H1 (cell line): ENCODE measurements around the gene PAX5. TPM values are rescaled to one million over a fixed set of nuclear protein-coding genes. Genes with fewer than 3 reads are reported as not detected.
A peak's percentile ranks its signal among the peaks of the same experiment; 100 is the strongest.

Experiments used
- CTCF ChIA-PET: fragments of 300-600 bp; sonication (Branson Sonifier 250); formaldehyde crosslinking; loops from one replicate; lab custom pipeline; 2021; ENCODE audit not compliant: partially characterized antibody; lab: Charles Lee
- POLR2A ChIA-PET: fragments of 300-600 bp; sonication (Branson Sonifier 250); formaldehyde crosslinking; loops from one replicate; lab custom pipeline; 2021; ENCODE audit warnings: inconsistent platforms; ENCODE audit not compliant: partially characterized antibody; lab: Charles Lee
- DNase-seq, 2 experiments: peaks; one replicate each; pipeline versions ENCODE4 v3.0.0 to v3.0.0-alpha.2; 2010 to 2022; ENCODE audit warnings: low spot score in 2 of 2, low read depth in 1 of 2, mixed read lengths in 1 of 2
- FAIRE-seq: peaks from 2 replicates; lab custom pipeline; 2011; peaks lifted over from hg19 to GRCh38; lab: Jason Lieb, UNC
- H2AFZ ChIP-seq: 2 replicates; pipeline ENCODE4 v1.8.1; 2012; ENCODE audit warnings: low read length, inconsistent platforms
- H2AK5ac ChIP-seq: 2 replicates; pipeline ENCODE4 v1.6.1; 2013; ENCODE audit warnings: low read depth, low read length
- H2BK120ac ChIP-seq: replicated peaks from 2 replicates; pipeline ENCODE3; 2013; ENCODE audit warnings: low read depth, low read length, inconsistent platforms
- H2BK12ac ChIP-seq: 2 replicates; pipeline ENCODE4 v1.6.1; 2013; ENCODE audit warnings: low read depth, low read length
- H2BK15ac ChIP-seq: 2 replicates; pipeline ENCODE4 v1.6.1; 2013; ENCODE audit warnings: low read length
- H2BK20ac ChIP-seq: 2 replicates; pipeline ENCODE4 v1.6.1; 2013; ENCODE audit warnings: low read length
- H2BK5ac ChIP-seq: 2 replicates; pipeline ENCODE4 v1.6.1; 2013; ENCODE audit warnings: low read depth, low read length
- H3K14ac ChIP-seq: 2 replicates; pipeline ENCODE4 v1.6.1; 2013; ENCODE audit warnings: inconsistent platforms; ENCODE audit not compliant: insufficient read length
- H3K18ac ChIP-seq: 2 replicates; pipeline ENCODE4 v1.6.1; 2013; ENCODE audit warnings: low read length; ENCODE audit errors: extremely low read depth
- H3K23ac ChIP-seq: 2 replicates; pipeline ENCODE4 v1.6.1; 2013; ENCODE audit warnings: inconsistent platforms; ENCODE audit not compliant: insufficient read length
- H3K23me2 ChIP-seq: 2 replicates; pipeline ENCODE4 v1.6.1; 2013; ENCODE audit warnings: low read depth, low read length
- H3K27ac ChIP-seq: 2 replicates; pipeline ENCODE4 v1.6.1; 2011; ENCODE audit warnings: low read depth, low read length, inconsistent platforms
- H3K27me3 ChIP-seq, 4 experiments: replicated peaks in 1 of 4; 1 replicate in 1 of 4; 2 replicates in 3 of 4; pipeline versions ENCODE4 v1.6.1 to v1.8.1; 2011 to 2013; ENCODE audit warnings: low read length in 3 of 4, mild to moderate bottlenecking in 3 of 4, inconsistent platforms in 2 of 4, mixed read lengths in 2 of 4, moderate library complexity in 1 of 4; ENCODE audit not compliant: control insufficient read depth in 3 of 4, insufficient read depth in 3 of 4; ENCODE audit errors: extremely low read depth in 1 of 4
- H3K36me3 ChIP-seq, 4 experiments: 2 replicates each; pipeline versions ENCODE4 v1.6.1 to v1.8.1; 2011 to 2013; ENCODE audit warnings: mild to moderate bottlenecking in 4 of 4, low read length in 3 of 4, moderate library complexity in 2 of 4, control low read depth in 1 of 4, inconsistent platforms in 1 of 4; ENCODE audit not compliant: insufficient read depth in 4 of 4, control insufficient read depth in 2 of 4
- H3K4ac ChIP-seq: replicated peaks from 2 replicates; pipeline ENCODE3; 2013; ENCODE audit warnings: low read length, low read depth, mixed read lengths, inconsistent platforms; ENCODE audit not compliant: insufficient read length
- H3K4me1 ChIP-seq, 4 experiments: replicated peaks in 1 of 4; 1 replicate in 1 of 4; 2 replicates in 3 of 4; pipeline versions ENCODE4 v1.6.1 to v1.8.1; 2011 to 2013; ENCODE audit warnings: low read length in 3 of 4, inconsistent platforms in 2 of 4, mixed read lengths in 1 of 4; ENCODE audit not compliant: insufficient read depth in 4 of 4, control insufficient read depth in 3 of 4
- H3K4me2 ChIP-seq, 2 experiments: 2 replicates each; pipeline versions ENCODE4 v1.6.1 to v1.8.1; 2011 to 2013; ENCODE audit warnings: low read depth in 2 of 2, low read length in 2 of 2, control low read depth in 1 of 2, inconsistent platforms in 1 of 2, mild to moderate bottlenecking in 1 of 2; ENCODE audit not compliant: insufficient read depth in 1 of 2
- H3K4me3 ChIP-seq, 4 experiments: fragments of 200-600, 300-600 bp in 1 of 4; sonication (generic), shearing (Covaris generic), sonication (Bioruptor Twin) in 1 of 4; 2 replicates each; pipeline versions ENCODE4 v1.5.1 to v1.8.1; 2011 to 2016; ENCODE audit warnings: low read length in 4 of 4, low read depth in 3 of 4, control low read depth in 2 of 4, inconsistent platforms in 2 of 4, mild to moderate bottlenecking in 2 of 4, mixed read lengths in 1 of 4, moderate library complexity in 1 of 4; ENCODE audit not compliant: insufficient read depth in 2 of 4; ENCODE audit errors: extremely low read depth in 1 of 4
- H3K56ac ChIP-seq: replicated peaks from 2 replicates; pipeline ENCODE3; 2013; ENCODE audit warnings: low read depth, mild to moderate bottlenecking, mixed read lengths, low read length, inconsistent platforms; ENCODE audit not compliant: insufficient read length
- H3K79me1 ChIP-seq: 2 replicates; pipeline ENCODE4 v1.6.1; 2013; ENCODE audit warnings: low read depth, low read length, control low read depth
- H3K79me2 ChIP-seq, 2 experiments: 2 replicates each; pipeline versions ENCODE4 v1.6.1 to v1.8.1; 2012 to 2013; ENCODE audit warnings: low read length in 2 of 2, mild to moderate bottlenecking in 2 of 2, inconsistent platforms in 1 of 2; ENCODE audit not compliant: insufficient read depth in 2 of 2, control insufficient read depth in 1 of 2
- H3K9ac ChIP-seq, 4 experiments: replicated peaks in 1 of 4; 1 replicate in 1 of 4; 2 replicates in 3 of 4; pipeline versions ENCODE4 v1.6.1 to v1.8.1; 2011 to 2013; ENCODE audit warnings: low read depth in 3 of 4, low read length in 3 of 4, control low read depth in 2 of 4, mild to moderate bottlenecking in 2 of 4, moderate library complexity in 2 of 4, inconsistent platforms in 1 of 4; ENCODE audit errors: extremely low read depth in 1 of 4
- H3K9me3 ChIP-seq, 2 experiments: 2 replicates each; pipeline versions ENCODE4 v1.6.1 to v1.8.1; 2012 to 2013; ENCODE audit warnings: mild to moderate bottlenecking in 2 of 2, moderate library complexity in 2 of 2, control low read depth in 1 of 2, inconsistent platforms in 1 of 2, low read depth in 1 of 2, low read length in 1 of 2, mixed read lengths in 1 of 2; ENCODE audit not compliant: insufficient read depth in 2 of 2
- H4K20me1 ChIP-seq, 2 experiments: replicated peaks in 1 of 2; 2 replicates each; pipeline versions ENCODE3 to v1.8.1; 2011 to 2013; ENCODE audit warnings: inconsistent platforms in 2 of 2, low read length in 2 of 2, mild to moderate bottlenecking in 1 of 2; ENCODE audit not compliant: insufficient read depth in 2 of 2, control insufficient read depth in 1 of 2
- H4K5ac ChIP-seq: 2 replicates; pipeline ENCODE4 v1.6.1; 2013; ENCODE audit warnings: low read length, low read depth, mixed read lengths, inconsistent platforms; ENCODE audit not compliant: insufficient read length
- H4K8ac ChIP-seq: 2 replicates; pipeline ENCODE4 v1.8.0; 2013; ENCODE audit warnings: mild to moderate bottlenecking, moderate library complexity, low read length, inconsistent platforms; ENCODE audit not compliant: insufficient read depth; ENCODE audit errors: extremely low read depth
- H4K91ac ChIP-seq: replicated peaks from 2 replicates; pipeline ENCODE3; 2013; ENCODE audit warnings: low read length, mixed read lengths, inconsistent platforms; ENCODE audit not compliant: insufficient read length
- CHD1 ChIP-seq: IDR thresholded peaks from 2 replicates; pipeline ENCODE4 v1.6.1; 2012; ENCODE audit warnings: low read depth, low read length, improper control_type of control experiment
- GTF2F1 ChIP-seq: IDR thresholded peaks from 2 replicates; pipeline ENCODE4 v1.6.1; 2012; ENCODE audit warnings: low read depth, low read length, improper control_type of control experiment, borderline replicate concordance
- KDM1A ChIP-seq: fragments of 200-600, 300-600 bp; sonication (generic); IDR thresholded peaks from 2 replicates; pipeline ENCODE4 v1.7.1; 2016; ENCODE audit warnings: mild to moderate bottlenecking, low read length, borderline replicate concordance
- POU5F1 ChIP-seq: IDR thresholded peaks from 2 replicates; pipeline ENCODE4 v1.6.1; 2011; ENCODE audit warnings: low read depth, mild to moderate bottlenecking, low read length, moderate library complexity
- RAD21 ChIP-seq, 2 experiments: IDR thresholded peaks in 1 of 2; conservative IDR thresholded peaks in 1 of 2; 2 replicates each; pipeline ENCODE4 v1.6.1; 2011; ENCODE audit warnings: low read depth in 2 of 2, low read length in 2 of 2, improper control_type of control experiment in 1 of 2, inconsistent platforms in 1 of 2, mild to moderate bottlenecking in 1 of 2, moderate library complexity in 1 of 2
- SIN3A ChIP-seq, 2 experiments: IDR thresholded peaks in 1 of 2; conservative IDR thresholded peaks in 1 of 2; 2 replicates each; pipeline ENCODE4 v1.6.1; 2011 to 2012; ENCODE audit warnings: low read length in 2 of 2, improper control_type of control experiment in 1 of 2, low read depth in 1 of 2, mild to moderate bottlenecking in 1 of 2
- WGBS, 2 experiments: shearing (Covaris generic) in 1 of 2; methylation state at CpG; one replicate each; pipeline versions ENCODE4 v1.1.6 to v1.1.7; 2013 to 2015; ENCODE audit warnings: low lambda C conversion rate in 2 of 2, mixed read lengths in 2 of 2, inconsistent platforms in 1 of 2, low coverage in 1 of 2, missing lambda C conversion rate in 1 of 2; ENCODE audit not compliant: insufficient replicate concordance in 2 of 2, insufficient coverage in 1 of 2, insufficient read length in 1 of 2; ENCODE audit errors: extremely low coverage in 1 of 2, missing lambda C conversion rate in 1 of 2; 5-methylcytosine and 5-hydroxymethylcytosine counted together
- polyA plus RNA-seq, 7 experiments: library from polyadenylated mRNA; depleted of rRNA in 3 of 7; stranded (reverse) in 5 of 7; unstranded in 2 of 7; fragments of >200 nt in 5 of 7; fragments of 200-250 nt in 2 of 7; gene quantifications; 1 replicate in 5 of 7; 2 replicates in 1 of 7; 4 replicates in 1 of 7; pipeline versions ENCODE4 v1.2.1 to v1.2.3, GENCODE V29; 2011 to 2013; ENCODE audit warnings: missing spikeins in 2 of 7, mixed read lengths in 2 of 7
- total RNA-seq: library from RNA; stranded (reverse); fragmentation: NEBNext Ultra II Directional; extraction: Animal tissue kit (Norgen Biotek cat#: 25700); gene quantifications from 2 replicates; pipeline ENCODE4 v1.2.1, GENCODE V29; 2021
- TF ChIP-seq, protein P1 (sequence below), 3 experiments: IDR thresholded peaks; 1 replicate in 2 of 3; 2 replicates in 1 of 3; pipeline versions ENCODE4 v1.5.1 to v1.6.1; 2011; ENCODE audit warnings: low read length in 3 of 3, mild to moderate bottlenecking in 3 of 3, inconsistent platforms in 2 of 3, low read depth in 1 of 3, moderate library complexity in 1 of 3; ENCODE audit not compliant: insufficient read depth in 1 of 3; ENCODE audit errors: control extremely low read depth in 1 of 3

Gene PAX5
- total and polyA plus RNA-seq, 2 of the 8 experiments (the other 6 are each of a cell fraction or from before 2014, with no cell fraction given): 0.29 to 0.43 TPM

DNA sequence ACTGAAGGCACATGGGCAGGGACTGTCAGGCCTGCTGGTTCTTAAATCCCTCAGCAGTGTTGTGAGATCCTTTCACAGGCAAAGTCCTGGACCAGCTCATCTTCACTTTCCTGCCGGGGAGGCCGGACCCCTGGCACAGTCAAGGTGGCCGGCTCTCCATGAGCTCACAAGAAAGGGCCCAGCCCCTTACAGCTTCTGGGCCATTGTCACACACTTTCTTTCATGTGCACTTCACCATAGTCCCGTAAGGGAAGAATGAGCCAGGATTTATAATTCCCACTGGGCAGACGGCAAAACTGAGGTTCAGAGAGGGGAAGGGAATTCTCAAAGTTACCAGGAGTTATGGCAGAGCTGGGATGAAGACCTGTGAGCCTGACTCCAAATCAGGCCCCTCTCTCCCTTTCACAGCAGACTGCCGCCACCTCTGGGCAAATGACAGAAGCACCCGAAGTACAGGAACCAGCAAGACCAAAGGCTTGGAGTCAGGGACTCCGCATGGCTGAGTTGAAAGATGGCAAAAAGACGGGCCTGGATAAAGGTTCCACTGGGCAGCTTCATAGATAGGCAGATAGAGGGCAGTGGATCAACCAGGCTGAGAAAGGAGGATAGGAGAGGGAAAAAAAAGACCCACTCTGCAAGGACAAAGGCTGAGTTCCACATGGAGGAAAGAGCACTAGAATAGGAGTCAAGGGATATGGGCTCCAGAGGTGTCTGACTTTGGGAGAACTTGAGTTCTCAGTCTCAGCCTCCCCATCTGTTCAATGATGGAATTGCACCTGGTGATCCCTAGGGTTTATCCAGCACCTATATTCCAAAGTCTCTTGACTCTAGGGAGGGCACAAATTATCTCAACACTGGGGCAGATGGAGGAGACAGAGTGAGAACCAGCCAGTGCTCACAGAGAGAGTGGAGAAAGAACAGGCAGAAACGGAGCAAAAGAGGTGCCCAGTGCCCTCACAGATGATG, 128.7 kb downstream of the PAX5 start:
- FAIRE-seq (peak; percentile 52), DNase-seq (no peak)
- H3K14ac ChIP-seq: no peak overlapping the region
- no peak overlapping the region for H2BK120ac ChIP-seq
- no peak overlapping the region for H2BK12ac ChIP-seq
- H3K27ac ChIP-seq: no peak overlapping the region
- no peaks in the 10 kb centered on the region for H3K9me3 ChIP-seq
- H3K36me3 ChIP-seq: no peaks in the 10 kb centered on the region
- H3K23ac ChIP-seq: no peak overlapping the region
- no peak overlapping the region for H2BK5ac ChIP-seq
- H3K4ac ChIP-seq: no peak overlapping the region
- no peak overlapping the region for H2AK5ac ChIP-seq
- H3K23me2 ChIP-seq: 0 out of 2 replicates have a peak, but pooled peaks cover 2% of the 10 kb centered on the region
- H2BK15ac ChIP-seq: 0 out of 2 replicates have a peak overlapping the region, but pooled peaks have one; percentile 75
- CTCF ChIA-PET: interaction anchor here (0.7 to 12.0 kb wide), 32 partner anchors 8 to 339 kb away, joined by 3 to 99 read pairs (median 5); no protein-coding TSS in a partner anchor
- no peaks in the 10 kb centered on the region for H3K27me3 ChIP-seq
- H4K5ac ChIP-seq: no peak overlapping the region
- no peak overlapping the region for H3K4me3 ChIP-seq
- peaks cover 0 to 2% of the 10 kb centered on the region in 2 experiments for H4K20me1 ChIP-seq
- 78% methylated on average over 10 of the region's 10 CpGs; no CpG with 5 or more reads in 1 of the 2 experiments for WGBS, 2 experiments
- H3K4me1 ChIP-seq: peaks cover 0 to 7% (median 6%) of the 10 kb centered on the region in 4 experiments; a peak in 6 of 7 replicates
- POLR2A ChIA-PET: no interaction called here
- H3K18ac ChIP-seq: no peak overlapping the region
- H4K91ac ChIP-seq: no peak overlapping the region
- H3K9ac ChIP-seq: no peak overlapping the region
- H2AFZ ChIP-seq: no peak overlapping the region
- no peak overlapping the region for H2BK20ac ChIP-seq
- no peak overlapping the region for H4K8ac ChIP-seq
- H3K4me2 ChIP-seq: no peak overlapping the region
- H3K79me2 ChIP-seq: no peaks in the 10 kb centered on the region
- no peaks in the 10 kb centered on the region for H3K79me1 ChIP-seq
- H3K56ac ChIP-seq: no peak overlapping the region
- TF ChIP-seq GTF2F1: no peak
- peak; percentile 64 to 77 for TF ChIP-seq RAD21 (IDR thresholded peaks at IDR 0.05 in 1 of 2, conservative IDR thresholded peaks at IDR 0.05 in 1 of 2; ENCODE audit: low read depth in 2 of 2, low read length in 2 of 2)
- TF ChIP-seq, protein P1, sequence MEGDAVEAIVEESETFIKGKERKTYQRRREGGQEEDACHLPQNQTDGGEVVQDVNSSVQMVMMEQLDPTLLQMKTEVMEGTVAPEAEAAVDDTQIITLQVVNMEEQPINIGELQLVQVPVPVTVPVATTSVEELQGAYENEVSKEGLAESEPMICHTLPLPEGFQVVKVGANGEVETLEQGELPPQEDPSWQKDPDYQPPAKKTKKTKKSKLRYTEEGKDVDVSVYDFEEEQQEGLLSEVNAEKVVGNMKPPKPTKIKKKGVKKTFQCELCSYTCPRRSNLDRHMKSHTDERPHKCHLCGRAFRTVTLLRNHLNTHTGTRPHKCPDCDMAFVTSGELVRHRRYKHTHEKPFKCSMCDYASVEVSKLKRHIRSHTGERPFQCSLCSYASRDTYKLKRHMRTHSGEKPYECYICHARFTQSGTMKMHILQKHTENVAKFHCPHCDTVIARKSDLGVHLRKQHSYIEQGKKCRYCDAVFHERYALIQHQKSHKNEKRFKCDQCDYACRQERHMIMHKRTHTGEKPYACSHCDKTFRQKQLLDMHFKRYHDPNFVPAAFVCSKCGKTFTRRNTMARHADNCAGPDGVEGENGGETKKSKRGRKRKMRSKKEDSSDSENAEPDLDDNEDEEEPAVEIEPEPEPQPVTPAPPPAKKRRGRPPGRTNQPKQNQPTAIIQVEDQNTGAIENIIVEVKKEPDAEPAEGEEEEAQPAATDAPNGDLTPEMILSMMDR (IDR thresholded peaks at IDR 0.05; ENCODE audit: control extremely low read depth in 1 of 3, insufficient read depth in 1 of 3, low read depth in 1 of 3, low read length in 3 of 3): peak; percentile 48 to 67 (median 60)
- peak; percentile 50; the same call in 1 of the 2 replicates for TF ChIP-seq KDM1A
- no peak for TF ChIP-seq POU5F1
- no peak for TF ChIP-seq SIN3A (conservative IDR thresholded peaks at IDR 0.05 in 1 of 2, IDR thresholded peaks at IDR 0.05 in 1 of 2; ENCODE audit: low read depth in 1 of 2, low read length in 2 of 2)
- no peak for TF ChIP-seq CHD1
